ENCODE results near the gene MRM2.

MRM2 gene

GRCh38 chr7:2201686-2202360 lies 40.2 kb downstream of the MRM2 start:
- DNase-seq = no peak

DNA sequence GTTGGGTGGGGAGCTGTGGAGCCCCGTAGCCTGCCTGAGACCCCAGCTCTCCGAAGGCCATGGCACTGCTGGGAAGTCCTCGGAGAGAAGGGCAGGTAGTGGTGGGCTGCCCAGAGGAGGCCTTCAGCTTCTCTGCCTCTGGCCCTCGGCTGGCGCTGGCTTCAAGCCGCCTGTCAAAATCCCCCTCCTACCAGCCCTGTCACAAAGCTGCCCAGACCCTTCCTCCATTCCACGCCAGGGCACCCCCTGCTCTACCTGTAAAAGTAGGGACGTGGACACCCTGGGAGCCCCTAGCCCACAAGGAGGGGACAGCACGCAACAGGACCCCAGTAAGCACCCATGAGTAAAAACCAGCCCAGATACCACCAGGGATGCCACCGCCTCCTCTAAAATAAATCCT lies 40.9 kb downstream of the MRM2 start:
- DNase-seq = no peak

DNA sequence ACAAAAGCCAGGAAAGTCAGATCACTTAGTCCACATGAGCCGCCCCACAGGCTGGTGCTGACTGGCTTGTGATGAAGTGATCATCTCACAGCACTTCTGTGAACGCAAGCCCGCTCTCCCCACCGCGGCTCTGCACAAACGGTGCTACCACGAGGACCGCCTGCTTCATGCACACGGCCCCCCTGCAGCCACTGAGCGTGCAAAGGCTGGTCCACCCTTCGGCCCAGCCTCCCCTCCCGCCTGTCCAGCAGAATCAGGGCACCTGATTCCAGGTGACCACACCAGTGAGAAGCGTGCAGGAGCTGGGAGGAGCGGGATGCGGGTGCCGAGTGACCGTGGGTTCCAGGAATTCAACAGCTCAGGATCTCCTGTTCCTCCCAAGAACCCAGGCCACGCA lies 41.4 kb downstream of the MRM2 start:
- DNase-seq = no peak

GRCh38 chr7:2199956-2200583 lies 41.9 kb downstream of the MRM2 start:
- DNase-seq = no peak

- DNase-seq = no peak
Measured at GRCh38 chr7:2199528-2199927, 42.5 kb downstream of the MRM2 start.

- DNase-seq = no peak
Measured at GRCh38 chr7:2198760-2199159, 43.2 kb downstream of the MRM2 start.

- no peak for DNase-seq
Measured at GRCh38 chr7:2198206-2198605, 43.8 kb downstream of the MRM2 start.

GRCh38 chr7:2197436-2198155 lies 44.4 kb downstream of the MRM2 start:
- no peak for DNase-seq

DNA sequence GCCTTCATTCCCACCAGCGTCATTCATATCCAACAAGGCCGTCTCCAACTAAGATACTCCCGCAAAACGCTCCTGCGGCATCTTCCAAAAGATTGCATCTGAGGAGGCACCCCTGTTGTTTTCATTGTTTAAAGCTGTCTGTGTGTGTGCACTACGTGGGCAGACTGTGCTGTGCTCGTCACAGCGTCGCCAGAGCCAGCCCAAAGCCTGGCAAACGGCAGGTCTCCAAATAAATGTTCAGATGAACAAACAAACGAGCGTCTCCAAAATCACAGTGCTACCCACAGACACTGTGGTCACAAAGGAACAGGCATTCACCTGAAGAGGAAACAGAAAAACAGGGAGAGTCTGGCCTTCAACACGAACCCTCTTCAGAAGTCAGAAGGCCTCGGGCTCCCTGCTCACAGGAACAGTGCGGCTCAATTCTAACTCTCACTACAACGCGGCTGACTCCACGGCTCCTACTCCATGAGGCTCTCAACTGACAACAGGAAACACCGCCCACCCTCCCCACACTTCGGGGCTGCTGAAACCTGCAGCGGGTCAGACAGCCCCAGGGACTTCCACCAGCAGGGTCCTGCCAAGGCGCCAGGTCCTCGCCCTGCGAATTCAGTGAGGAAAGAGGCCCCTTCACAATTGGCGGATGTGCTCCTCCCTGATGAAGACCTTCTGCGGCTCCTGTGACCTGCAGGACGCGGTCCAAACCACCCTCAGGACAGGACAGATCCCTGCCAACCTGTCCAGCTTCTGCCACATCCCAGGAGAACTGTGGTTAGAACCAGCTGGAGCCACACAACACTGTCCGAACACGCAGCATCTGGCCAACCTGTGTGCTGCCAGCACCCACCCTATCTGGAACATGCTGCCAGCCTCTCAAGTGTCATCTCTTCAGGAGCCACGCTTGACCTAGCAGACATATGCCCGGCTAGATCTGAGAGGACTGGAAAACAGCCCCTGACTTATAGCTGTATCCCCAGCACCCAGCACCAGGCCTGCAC lies 45.3 kb downstream of the MRM2 start:
- no peak for DNase-seq

DNA sequence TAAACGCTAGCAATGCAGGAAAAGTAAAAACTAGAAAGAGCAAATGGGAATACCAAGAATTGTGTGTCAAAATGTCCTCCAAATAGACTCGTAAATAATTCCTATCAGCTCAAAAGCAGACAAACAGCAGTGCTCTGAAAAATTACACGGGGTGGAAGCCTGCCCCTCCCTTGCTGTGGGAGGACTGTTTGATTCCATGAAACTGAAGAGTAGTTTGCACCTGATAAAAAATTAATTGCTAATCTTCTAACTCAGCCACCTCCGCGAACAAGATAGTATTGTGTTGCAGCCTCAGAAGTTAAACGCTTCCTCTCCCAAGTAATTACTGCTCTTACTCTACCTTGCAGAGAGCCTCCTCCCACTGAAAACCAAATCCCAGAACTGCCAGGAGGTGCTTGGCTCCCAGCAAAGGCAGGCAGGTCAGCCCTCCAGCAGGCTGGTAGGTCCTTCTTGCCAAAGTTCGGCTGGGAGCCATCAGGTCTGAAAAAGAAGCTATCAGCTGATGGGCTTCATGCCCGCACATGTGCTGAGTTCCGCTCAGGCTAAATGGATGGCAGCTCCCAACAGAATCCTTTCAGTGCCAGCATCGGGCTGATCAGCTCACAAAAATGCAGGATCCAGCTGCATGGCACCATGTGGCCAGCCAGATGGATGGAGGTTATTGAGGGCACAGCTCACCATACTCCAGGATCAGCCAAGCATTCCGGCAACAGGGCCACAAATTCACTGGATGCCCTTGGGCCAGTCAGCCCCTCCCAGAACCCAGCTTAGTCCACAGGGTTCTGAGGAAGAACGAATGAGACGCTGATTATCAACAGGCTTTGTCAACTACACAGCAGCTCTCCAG lies 46.4 kb downstream of the MRM2 start:
- DNase-seq = no peak

DNA sequence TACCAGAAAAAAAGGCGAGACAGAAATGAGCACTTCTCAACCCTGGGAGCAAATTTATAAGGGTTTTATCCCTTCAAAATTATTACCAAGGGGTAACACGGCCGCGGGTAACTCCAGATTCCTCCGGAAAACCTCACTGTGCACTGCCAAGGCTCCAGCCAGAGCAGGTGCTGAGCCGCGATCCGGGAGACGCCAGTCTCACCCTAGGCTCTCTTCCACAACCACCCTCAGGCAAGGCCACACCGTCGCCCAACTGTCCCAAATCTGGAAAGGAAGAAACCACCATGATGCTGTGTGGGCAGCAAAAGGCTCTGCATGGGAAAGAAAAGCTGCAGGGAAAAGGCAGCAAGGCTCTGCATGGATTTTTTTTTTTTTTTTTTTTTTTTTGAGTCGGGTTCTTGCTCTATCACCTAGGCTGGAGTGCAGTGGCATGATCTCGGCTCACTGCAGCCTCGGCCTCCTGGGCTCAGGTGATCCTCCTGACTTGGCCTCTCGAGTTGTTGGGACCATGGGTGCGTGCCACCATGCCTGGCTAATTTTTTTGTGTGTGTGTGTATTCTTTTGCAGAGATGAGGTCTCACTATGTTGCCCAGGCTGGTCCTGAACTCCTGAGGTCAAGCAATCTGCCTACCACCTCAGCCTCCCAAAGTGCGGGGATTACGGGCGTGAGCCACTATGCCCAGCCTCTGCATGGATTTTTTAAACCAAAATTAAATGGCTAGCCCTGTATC lies 48.3 kb downstream of the MRM2 start:
- DNase-seq = no peak

- no peak for DNase-seq
Measured at GRCh38 chr7:2192831-2193534, 49.0 kb downstream of the MRM2 start.

GRCh38 chr7:2191016-2191415 lies 51.0 kb downstream of the MRM2 start:
- DNase-seq = no peak

DNA sequence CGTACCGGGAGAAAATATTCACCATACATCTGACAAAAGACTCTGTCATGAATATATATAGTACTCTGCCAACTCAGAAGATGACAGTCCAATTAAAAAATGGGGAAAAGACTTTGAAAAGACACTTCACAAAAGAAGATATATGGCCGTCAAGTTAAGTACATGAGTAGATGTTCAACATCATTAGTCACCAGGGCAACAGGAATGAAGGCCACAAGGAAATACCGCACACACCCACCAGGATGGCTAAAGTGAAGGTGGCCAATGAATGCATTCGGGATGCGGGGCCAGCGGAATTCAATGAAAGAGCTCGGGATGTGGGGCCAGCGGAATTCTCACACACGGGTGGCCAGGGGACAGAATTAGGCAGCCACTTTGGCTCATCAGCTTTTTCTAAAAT lies 51.5 kb downstream of the MRM2 start:
- no peak for DNase-seq

GRCh38 chr7:2186166-2186565 lies 55.8 kb downstream of the MRM2 start:
- DNase-seq = no peak

- DNase-seq = no peak
Measured at GRCh38 chr7:2185715-2186114, 56.3 kb downstream of the MRM2 start.
